Suprapubic skin (tissue), 4 donors: Measurements from ENCODE around the gene TIGD4. TPM values are rescaled to one million over a fixed set of nuclear protein-coding genes. Genes with fewer than 3 reads are reported as not detected.

Experiments
- DNase-seq, 2 donors: peaks; one replicate each; pipeline ENCODE4 v3.0.0-alpha.2; 2019; ENCODE audit warnings: low spot score in 2 of 2
- H3K27ac ChIP-seq: fragments of 200-600 bp; sonication (generic); one replicate; pipeline ENCODE4 v1.5.1; 2019
- H3K27me3 ChIP-seq: fragments of 200-600 bp; sonication (generic); one replicate; pipeline ENCODE4 v1.5.1; 2019
- H3K36me3 ChIP-seq: fragments of 200-600 bp; sonication (generic); one replicate; pipeline ENCODE4 v1.5.1; 2019
- H3K4me1 ChIP-seq: fragments of 200-600 bp; sonication (generic); one replicate; pipeline ENCODE4 v1.5.1; 2019
- H3K4me3 ChIP-seq: fragments of 200-600 bp; sonication (generic); one replicate; pipeline ENCODE4 v1.5.1; 2019; ENCODE audit warnings: mild to moderate bottlenecking
- H3K9me3 ChIP-seq: fragments of 200-600 bp; sonication (generic); one replicate; pipeline ENCODE4 v1.5.1; 2019
- EP300 ChIP-seq: sonication (generic); formaldehyde crosslinking; IDR thresholded peaks from one replicate; pipeline ENCODE4 v1.6.1; 2017; ENCODE audit warnings: antibody characterized with exemption
- POLR2A ChIP-seq, 2 donors: fragments of 450-650 bp; IDR thresholded peaks; one replicate each; pipeline ENCODE4 v1.6.1; 2017; ENCODE audit warnings: antibody characterized with exemption in 2 of 2, mild to moderate bottlenecking in 2 of 2, moderate library complexity in 2 of 2
- POLR2AphosphoS5 ChIP-seq, 3 donors: sonication (generic); formaldehyde crosslinking; IDR thresholded peaks; one replicate each; pipeline ENCODE4 v1.6.1; 2017; ENCODE audit warnings: antibody characterized with exemption in 3 of 3
- WGBS: methylation state at CpG from one replicate; pipeline ENCODE4 v1.1.5; 2018; 5-methylcytosine and 5-hydroxymethylcytosine counted together
- total RNA-seq, 4 donors: library from RNA; depleted of rRNA; stranded (reverse); fragments of >200 nt; gene quantifications; one replicate each; pipeline ENCODE4 v1.1.0, GENCODE V29; 2016
- TF ChIP-seq, protein P1 (sequence below), 2 donors: fragments of 200-600 bp in 1 of 2; fragments of 450-650 bp in 1 of 2; sonication (generic) in 1 of 2; IDR thresholded peaks; one replicate each; pipeline ENCODE4 v1.5.1; 2016 to 2019; ENCODE audit warnings: antibody characterized with exemption in 2 of 2, mild to moderate bottlenecking in 1 of 2, moderate library complexity in 1 of 2

Gene TIGD4
- under 1 TPM in 2 of 4 donors, not detected in 2; 0.24 to 0.59 TPM for total RNA-seq

DNA sequence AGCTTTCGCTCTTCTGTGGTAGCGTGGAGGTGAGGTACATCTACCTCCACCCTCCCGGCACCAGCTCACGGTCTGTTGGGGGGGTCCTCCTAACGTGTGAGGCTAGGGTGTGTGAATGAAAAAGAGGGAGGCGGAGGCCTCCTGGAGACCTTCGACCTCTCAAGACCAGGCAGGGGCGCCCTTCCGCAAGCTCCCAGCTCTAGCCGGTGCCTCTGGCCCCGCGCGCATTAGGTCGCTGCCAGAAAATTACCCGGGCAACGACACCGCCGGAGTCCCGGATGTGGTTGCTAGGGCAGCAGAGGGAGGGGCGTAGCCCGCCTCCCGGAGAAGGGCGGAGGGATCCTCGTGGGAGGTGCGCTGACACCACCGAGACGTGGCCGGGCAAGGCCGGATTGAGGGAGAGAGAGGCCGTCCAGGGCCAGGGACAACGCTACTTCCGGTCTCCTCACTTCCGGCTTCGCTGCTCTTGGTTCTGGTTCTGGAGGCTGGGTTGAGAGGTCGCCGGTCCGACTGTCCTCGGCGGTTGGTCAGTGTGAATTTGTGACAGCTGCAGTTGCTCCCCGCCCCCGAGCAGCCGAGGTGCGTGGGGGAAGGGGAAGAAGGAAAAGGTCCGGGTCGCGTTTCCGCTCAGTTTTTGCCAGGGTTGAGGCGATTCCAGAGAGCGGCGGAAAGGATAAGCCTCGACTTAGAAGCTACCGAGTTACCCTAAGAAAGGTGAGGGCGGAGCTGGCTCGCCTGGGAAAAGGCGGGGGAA lies at the start of gene TIGD4, which contains the start of gene ARFIP1:
Gene TIGD4, minus strand, starts transcription at position 218 of the 754 bp plus-strand sequence. CDS start 8,726 bp downstream, outside the sequence.
Gene ARFIP1, plus strand, starts transcription at position 442 of the 754 bp plus-strand sequence. CDS start 49,680 bp downstream, outside the sequence.
- peaks cover 44% of the 10 kb centered on the region for H3K4me1 ChIP-seq
- H3K27ac ChIP-seq, result peak within 1 kb of the TSS; percentile 94
- H3K36me3 ChIP-seq, result no peaks in the 10 kb centered on the region
- H3K9me3 ChIP-seq, result no peaks in the 10 kb centered on the region
- no peaks in the 10 kb centered on the region for H3K27me3 ChIP-seq
- TF ChIP-seq, protein P1, sequence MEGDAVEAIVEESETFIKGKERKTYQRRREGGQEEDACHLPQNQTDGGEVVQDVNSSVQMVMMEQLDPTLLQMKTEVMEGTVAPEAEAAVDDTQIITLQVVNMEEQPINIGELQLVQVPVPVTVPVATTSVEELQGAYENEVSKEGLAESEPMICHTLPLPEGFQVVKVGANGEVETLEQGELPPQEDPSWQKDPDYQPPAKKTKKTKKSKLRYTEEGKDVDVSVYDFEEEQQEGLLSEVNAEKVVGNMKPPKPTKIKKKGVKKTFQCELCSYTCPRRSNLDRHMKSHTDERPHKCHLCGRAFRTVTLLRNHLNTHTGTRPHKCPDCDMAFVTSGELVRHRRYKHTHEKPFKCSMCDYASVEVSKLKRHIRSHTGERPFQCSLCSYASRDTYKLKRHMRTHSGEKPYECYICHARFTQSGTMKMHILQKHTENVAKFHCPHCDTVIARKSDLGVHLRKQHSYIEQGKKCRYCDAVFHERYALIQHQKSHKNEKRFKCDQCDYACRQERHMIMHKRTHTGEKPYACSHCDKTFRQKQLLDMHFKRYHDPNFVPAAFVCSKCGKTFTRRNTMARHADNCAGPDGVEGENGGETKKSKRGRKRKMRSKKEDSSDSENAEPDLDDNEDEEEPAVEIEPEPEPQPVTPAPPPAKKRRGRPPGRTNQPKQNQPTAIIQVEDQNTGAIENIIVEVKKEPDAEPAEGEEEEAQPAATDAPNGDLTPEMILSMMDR (IDR thresholded peaks at IDR 0.05), result peak in 1 of 2 donors; percentile 15
- TF ChIP-seq POLR2A (IDR thresholded peaks at IDR 0.05) (peak in 1 of 2 donors; percentile 49), EP300 (no peak), POLR2AphosphoS5 (IDR thresholded peaks at IDR 0.05) (peak in 2 of 3 donors; percentile 30 to 87)
- peak within 1 kb of the TSS; percentile 87 for H3K4me3 ChIP-seq
- WGBS, result under 1% methylated on average over 34 of the region's 55 CpGs
- peak; percentile 98 for DNase-seq

DNA sequence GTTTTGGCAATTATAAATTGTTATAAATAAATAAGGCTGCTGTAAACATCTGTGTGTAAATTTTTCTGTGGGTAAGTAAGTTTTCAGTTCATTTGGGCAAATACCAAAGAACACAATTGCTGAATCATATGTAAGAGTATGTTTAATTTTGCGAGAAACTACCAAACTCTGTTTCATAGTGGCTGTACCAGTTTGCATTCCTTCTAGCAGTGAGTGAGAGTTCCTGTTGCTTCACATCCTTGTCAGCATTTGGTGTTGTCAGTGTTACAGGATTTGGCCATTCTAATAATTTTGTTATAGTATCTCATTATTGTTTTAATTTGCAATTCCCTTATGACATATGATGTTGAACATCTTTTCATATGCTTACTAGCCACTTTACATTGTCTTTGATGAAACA lies 48.6 kb upstream of the TIGD4 start:
- WGBS, result 100% methylated on average over 1 of the region's 1 CpG
- H3K4me3 ChIP-seq, result no peak overlapping the region
- no peak overlapping the region for H3K27ac ChIP-seq
- TF ChIP-seq POLR2AphosphoS5 (IDR thresholded peaks at IDR 0.05), result no peak
- TF ChIP-seq, protein P1 (IDR thresholded peaks at IDR 0.05), result no peak
- TF ChIP-seq POLR2A (IDR thresholded peaks at IDR 0.05), result no peak
- no peak for TF ChIP-seq EP300
- no peaks in the 10 kb centered on the region for H3K4me1 ChIP-seq
- H3K27me3 ChIP-seq, result no peaks in the 10 kb centered on the region
- no peak for DNase-seq
- peaks cover 6% of the 10 kb centered on the region for H3K9me3 ChIP-seq
- peaks cover 5% of the 10 kb centered on the region for H3K36me3 ChIP-seq

DNA sequence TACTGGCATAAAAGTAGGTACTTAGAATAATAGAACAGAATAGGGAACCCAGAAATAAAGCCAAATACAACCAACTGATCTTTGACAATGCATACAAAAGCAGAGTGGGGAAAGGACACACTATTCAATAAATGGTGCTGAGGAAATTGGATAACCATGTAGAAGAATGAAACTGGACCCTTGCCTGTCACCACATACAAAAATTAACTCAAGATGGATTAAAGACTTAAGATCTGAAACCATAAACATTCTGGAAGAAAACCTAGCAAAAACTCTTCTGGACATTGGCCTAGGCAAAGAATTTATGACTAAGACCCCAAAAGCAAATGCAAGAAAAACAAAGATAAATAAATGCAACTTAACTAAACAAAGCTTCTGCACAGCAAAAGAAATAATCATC lies 45.8 kb upstream of the TIGD4 start:
- Histone ChIP-seq H3K36me3 (no peaks in the 10 kb centered on the region), H3K27ac (no peak overlapping the region), H3K9me3 (peaks cover 6% of the 10 kb centered on the region), H3K4me1 (no peaks in the 10 kb centered on the region), H3K27me3 (no peaks in the 10 kb centered on the region), H3K4me3 (no peak overlapping the region)
- no peak for DNase-seq
- TF ChIP-seq, protein P1 (IDR thresholded peaks at IDR 0.05), result no peak
- no peak for TF ChIP-seq POLR2A (IDR thresholded peaks at IDR 0.05)
- TF ChIP-seq EP300, result no peak
- TF ChIP-seq POLR2AphosphoS5 (IDR thresholded peaks at IDR 0.05), result no peak

DNA sequence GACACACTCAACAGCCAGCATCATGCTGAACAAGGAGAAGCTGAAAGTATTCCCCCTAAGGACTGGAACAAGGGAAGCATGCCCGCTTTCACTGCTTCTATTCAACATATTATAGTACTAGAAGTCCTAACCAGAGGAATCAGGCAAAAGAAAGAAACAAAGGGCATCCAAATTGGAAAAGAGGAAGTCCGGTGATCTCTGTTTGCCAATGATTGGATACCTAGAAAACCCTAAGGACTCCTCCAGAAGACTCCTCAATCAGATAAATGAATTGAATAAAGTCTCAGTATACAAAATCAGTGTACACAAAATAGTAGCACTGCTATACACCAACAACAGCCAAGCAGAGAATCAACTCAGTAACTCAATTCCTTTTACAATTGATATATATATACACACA lies 45.0 kb upstream of the TIGD4 start:
- no peak for TF ChIP-seq POLR2AphosphoS5 (IDR thresholded peaks at IDR 0.05)
- no peak for TF ChIP-seq POLR2A (IDR thresholded peaks at IDR 0.05)
- TF ChIP-seq, protein P1 (IDR thresholded peaks at IDR 0.05), result no peak
- no peak for TF ChIP-seq EP300
- no peaks in the 10 kb centered on the region for H3K36me3 ChIP-seq
- H3K9me3 ChIP-seq, result peaks cover 6% of the 10 kb centered on the region
- H3K4me1 ChIP-seq, result no peaks in the 10 kb centered on the region
- no peaks in the 10 kb centered on the region for H3K27me3 ChIP-seq
- DNase-seq, result no peak
- no peak overlapping the region for H3K4me3 ChIP-seq
- 93% methylated on average over 2 of the region's 2 CpGs for WGBS
- no peak overlapping the region for H3K27ac ChIP-seq

DNA sequence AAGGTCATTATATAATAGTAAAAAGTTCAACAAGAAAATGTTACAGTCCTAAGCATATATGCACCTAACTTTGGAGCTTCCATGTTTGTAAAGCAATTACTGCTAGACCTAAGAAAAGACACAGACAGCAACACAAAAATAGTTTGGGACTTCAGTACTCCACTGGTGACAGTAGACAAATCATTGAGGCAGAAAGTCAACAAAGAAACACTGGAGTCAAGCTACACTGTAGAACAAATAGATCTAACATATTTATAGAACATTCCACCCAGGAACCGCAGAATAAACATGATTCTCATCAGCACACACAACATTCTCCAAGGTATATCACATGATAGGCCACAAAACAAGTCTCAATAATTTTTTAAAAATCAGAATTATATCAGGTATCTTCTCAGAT lies 42.8 kb upstream of the TIGD4 start:
- no peaks in the 10 kb centered on the region for H3K4me1 ChIP-seq
- no peak for DNase-seq
- H3K27me3 ChIP-seq, result no peaks in the 10 kb centered on the region
- TF ChIP-seq EP300, result no peak
- no peak for TF ChIP-seq POLR2A (IDR thresholded peaks at IDR 0.05)
- TF ChIP-seq, protein P1 (IDR thresholded peaks at IDR 0.05), result no peak
- no peak for TF ChIP-seq POLR2AphosphoS5 (IDR thresholded peaks at IDR 0.05)
- H3K36me3 ChIP-seq, result peaks cover 5% of the 10 kb centered on the region
- 92% methylated on average over 1 of the region's 1 CpG for WGBS
- peaks cover 6% of the 10 kb centered on the region for H3K9me3 ChIP-seq
- no peak overlapping the region for H3K4me3 ChIP-seq
- H3K27ac ChIP-seq, result no peak overlapping the region
